ENCODE data around the gene SAMM50.

- TF ChIP-seq CTCF (IDR thresholded peaks at IDR 0.05; ENCODE audit: low read length) (no peak), EZH2phosphoT487 (IDR thresholded peaks at IDR 0.05; ENCODE audit: low read length) (no peak), EZH2 (optimal IDR thresholded peaks at IDR 0.05; ENCODE audit: low read depth, low read length) (no peak)
These were observed 40.5 kb downstream of the SAMM50 start for GRCh38 chr22:43995798-43996169.
